ENCODE measurements around the gene HSD17B12.

Gene HSD17B12

GRCh38 chr11:43812471-43812870 lies 131.9 kb downstream of the HSD17B12 start:
- no peak for DNase-seq

GRCh38 chr11:43818220-43818619 lies 137.7 kb downstream of the HSD17B12 start:
- DNase-seq, result no peak

- no peak for DNase-seq
Observed at GRCh38 chr11:43819926-43820325, 139.4 kb downstream of the HSD17B12 start.

- DNase-seq, result no peak
Observed at GRCh38 chr11:43823316-43823715, 142.8 kb downstream of the HSD17B12 start.

- DNase-seq, result no peak
Observed at GRCh38 chr11:43823851-43824250, 143.3 kb downstream of the HSD17B12 start.

GRCh38 chr11:43825217-43825816 lies 144.8 kb downstream of the HSD17B12 start:
- DNase-seq, result no peak

GRCh38 chr11:43830928-43831440 lies 150.4 kb downstream of the HSD17B12 start:
- no peak for DNase-seq

GRCh38 chr11:43832536-43832935 lies 152.0 kb downstream of the HSD17B12 start:
- DNase-seq, result no peak

GRCh38 chr11:43833657-43834073 lies 153.1 kb downstream of the HSD17B12 start:
- DNase-seq, result no peak

- no peak for DNase-seq
Observed at GRCh38 chr11:43834286-43834685, 153.7 kb downstream of the HSD17B12 start.

- no peak for DNase-seq
Observed at GRCh38 chr11:43835104-43835503, 154.6 kb downstream of the HSD17B12 start.

GRCh38 chr11:43837879-43838278 lies 157.3 kb downstream of the HSD17B12 start:
- DNase-seq, result no peak

GRCh38 chr11:43842021-43842420 lies 161.5 kb downstream of the HSD17B12 start:
- no peak for DNase-seq

- no peak for DNase-seq
Observed at GRCh38 chr11:43845816-43846215, 165.3 kb downstream of the HSD17B12 start.

GRCh38 chr11:43852057-43852636 lies 171.6 kb downstream of the HSD17B12 start:
- no peak for DNase-seq

- DNase-seq, result no peak
Observed at GRCh38 chr11:43853781-43854180, 173.2 kb downstream of the HSD17B12 start.

GRCh38 chr11:43856993-43857392 lies 176.5 kb downstream of the HSD17B12 start:
- no peak for DNase-seq

- no peak for DNase-seq
Observed at GRCh38 chr11:43861141-43861540, 180.6 kb downstream of the HSD17B12 start.

GRCh38 chr11:43866520-43866919 lies 186.0 kb downstream of the HSD17B12 start:
- no peak for DNase-seq

- no peak for DNase-seq
Observed at GRCh38 chr11:43866969-43867368, 186.4 kb downstream of the HSD17B12 start.

GRCh38 chr11:43868852-43869567 lies 188.5 kb downstream of the HSD17B12 start:
- DNase-seq, result no peak

- no peak for DNase-seq
Observed at GRCh38 chr11:43871051-43871450, 190.5 kb downstream of the HSD17B12 start.

- no peak for DNase-seq
Observed at GRCh38 chr11:43872995-43873394, 192.5 kb downstream of the HSD17B12 start.

GRCh38 chr11:43874078-43874477 lies 193.5 kb downstream of the HSD17B12 start:
- DNase-seq, result no peak
